HEK293T (cell line): ENCODE results near the gene SAXO1.

ENCODE experiments used
- CTCF ChIA-PET: fragments of 350-600 bp; formaldehyde crosslinking; extraction: SDS; loops from one replicate; lab custom pipeline; 2021; ENCODE audit warnings: antibody characterized with exemption, inconsistent platforms; lab: Yijun Ruan, JAX
- POLR2A ChIA-PET: fragments of 350-600 bp; formaldehyde crosslinking; extraction: SDS; loops from one replicate; lab custom pipeline; 2020; ENCODE audit warnings: antibody characterized with exemption, inconsistent platforms; lab: Yijun Ruan, JAX
- DNase-seq: peaks from one replicate; pipeline ENCODE4 v3.0.0; 2012; ENCODE audit warnings: mixed read lengths; ENCODE audit errors: extremely low spot score
- ARNT ChIP-seq: fragments of 450-650 bp; IDR thresholded peaks from 2 replicates; pipeline ENCODE4 v1.6.1; 2017; ENCODE audit warnings: mild to moderate bottlenecking
- BHLHE40 ChIP-seq: fragments of 450-650 bp; IDR thresholded peaks from 2 replicates; pipeline ENCODE4 v1.6.1; 2016; ENCODE audit warnings: mild to moderate bottlenecking, moderate library complexity, borderline replicate concordance
- CTBP1 ChIP-seq: fragments of 450-650 bp; IDR thresholded peaks from 2 replicates; pipeline ENCODE4 v1.6.1; 2016; ENCODE audit warnings: borderline replicate concordance
- ELF4 ChIP-seq: fragments of 450-650 bp; IDR thresholded peaks from 2 replicates; pipeline ENCODE4 v1.6.1; 2017; ENCODE audit warnings: antibody characterized with exemption
- FOXA1 ChIP-seq: fragments of 450-650 bp; IDR thresholded peaks from 2 replicates; pipeline ENCODE4 v1.6.1; 2016; ENCODE audit warnings: mild to moderate bottlenecking
- FOXK2 ChIP-seq: fragments of 450-650 bp; IDR thresholded peaks from 2 replicates; pipeline ENCODE4 v1.6.1; 2016; ENCODE audit warnings: mild to moderate bottlenecking
- FOXM1 ChIP-seq: fragments of 450-650 bp; IDR thresholded peaks from 2 replicates; pipeline ENCODE4 v1.6.1; 2017; ENCODE audit warnings: mild to moderate bottlenecking, borderline replicate concordance
- HDGF ChIP-seq: fragments of 450-650 bp; IDR thresholded peaks from 2 replicates; pipeline ENCODE4 v1.6.1; 2017; ENCODE audit warnings: antibody characterized with exemption, borderline replicate concordance
- L3MBTL2 ChIP-seq: fragments of 450-650 bp; conservative IDR thresholded peaks from 2 replicates; pipeline ENCODE4 v1.6.1; 2016; ENCODE audit warnings: mild to moderate bottlenecking
- LEF1 ChIP-seq: fragments of 450-650 bp; IDR thresholded peaks from 2 replicates; pipeline ENCODE4 v1.6.1; 2017; ENCODE audit warnings: mild to moderate bottlenecking, borderline replicate concordance
- NFRKB ChIP-seq: fragments of 450-650 bp; IDR thresholded peaks from 2 replicates; pipeline ENCODE4 v1.6.1; 2016; ENCODE audit warnings: mild to moderate bottlenecking, moderate library complexity
- PKNOX1 ChIP-seq: fragments of 450-650 bp; IDR thresholded peaks from 2 replicates; pipeline ENCODE4 v1.6.1; 2016
- SP1 ChIP-seq: fragments of 450-650 bp; IDR thresholded peaks from 2 replicates; pipeline ENCODE4 v1.6.1; 2017
- SUZ12 ChIP-seq: fragments of 450-650 bp; IDR thresholded peaks from 2 replicates; pipeline ENCODE4 v1.6.1; 2016; ENCODE audit warnings: mild to moderate bottlenecking
- TARDBP ChIP-seq: fragments of 450-650 bp; IDR thresholded peaks from 2 replicates; pipeline ENCODE4 v1.6.1; 2016
- ZNF384 ChIP-seq: fragments of 450-650 bp; IDR thresholded peaks from 2 replicates; pipeline ENCODE4 v1.6.1; 2016

Gene SAXO1

GRCh38 chr9:19048966-19049916, 16.2 kb upstream of the SAXO1 start, which contains the start of gene RRAGA:
TSS of gene RRAGA (plus strand) at chr9:19049427. CDS start at chr9:19049660, 233 bp downstream.
- peak; percentile 98 for DNase-seq
- ChIA-PET POLR2A (interaction anchor here (0.5 to 1.7 kb wide), 9 partner anchors 10 to 432 kb away, joined by 3 to 7 read pairs (median 3); partner anchors contain the start of genes RPS6 and SAXO1), CTCF (interaction anchor here (0.5 to 1.4 kb wide), 7 partner anchors 13 to 558 kb away, joined by 3 to 9 read pairs (median 5); no protein-coding TSS in a partner anchor)
- no peak for TF ChIP-seq BHLHE40
- peak; percentile 82 for TF ChIP-seq ELF4
- no peak for TF ChIP-seq FOXM1
- no peak for TF ChIP-seq HDGF
- TF ChIP-seq L3MBTL2, result peak; percentile 95

DNA sequence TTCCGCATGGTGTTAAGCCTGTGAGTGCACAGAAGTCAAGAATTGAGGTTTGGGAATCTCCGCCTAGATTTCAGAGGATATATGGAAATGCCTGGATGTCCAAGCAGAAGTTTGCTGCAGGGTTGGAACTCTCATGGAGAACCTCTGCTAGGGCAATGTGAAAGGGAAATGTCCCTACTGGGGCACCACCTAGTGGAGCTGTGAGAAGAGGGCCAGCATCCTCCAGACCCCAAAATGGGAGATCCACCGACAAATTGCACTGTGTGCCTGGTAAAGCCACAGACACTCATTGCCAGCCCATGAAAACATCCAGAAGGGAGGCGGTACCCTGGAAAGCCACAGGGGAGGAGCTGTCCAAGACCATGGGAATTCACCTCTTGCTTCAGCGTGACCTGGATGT, 3.6 kb upstream of the SAXO1 start:
- no peak for DNase-seq
- POLR2A ChIA-PET, result no interaction called here
- no peak for TF ChIP-seq TARDBP
- TF ChIP-seq ARNT, result no peak
- TF ChIP-seq FOXK2, result no peak
- no peak for TF ChIP-seq PKNOX1
- TF ChIP-seq CTBP1, result no peak
- no peak for TF ChIP-seq BHLHE40
- TF ChIP-seq L3MBTL2, result no peak
- TF ChIP-seq NFRKB, result no peak
- no peak for TF ChIP-seq HDGF
- no peak for TF ChIP-seq LEF1
- no peak for TF ChIP-seq SP1
- no peak for TF ChIP-seq FOXA1
- TF ChIP-seq FOXM1, result no peak
- no peak for TF ChIP-seq ZNF384
- CTCF ChIA-PET, result interaction anchor here (0.7 kb wide), 1 partner anchor 12 kb away, joined by 5 read pairs; no protein-coding TSS in a partner anchor

- TF ChIP-seq L3MBTL2 (no peak), BHLHE40 (no peak), TARDBP (no peak), CTBP1 (no peak), ZNF384 (no peak), ARNT (no peak), FOXM1 (no peak), NFRKB (no peak), FOXK2 (no peak), PKNOX1 (no peak), FOXA1 (no peak), SUZ12 (no peak), ELF4 (no peak), SP1 (no peak), LEF1 (no peak), HDGF (no peak)
- DNase-seq, result no peak
- POLR2A ChIA-PET, result no interaction called here
- CTCF ChIA-PET, result no interaction called here
Observed at GRCh38 chr9:19032406-19032805, 603 bp downstream of the SAXO1 start.

DNA sequence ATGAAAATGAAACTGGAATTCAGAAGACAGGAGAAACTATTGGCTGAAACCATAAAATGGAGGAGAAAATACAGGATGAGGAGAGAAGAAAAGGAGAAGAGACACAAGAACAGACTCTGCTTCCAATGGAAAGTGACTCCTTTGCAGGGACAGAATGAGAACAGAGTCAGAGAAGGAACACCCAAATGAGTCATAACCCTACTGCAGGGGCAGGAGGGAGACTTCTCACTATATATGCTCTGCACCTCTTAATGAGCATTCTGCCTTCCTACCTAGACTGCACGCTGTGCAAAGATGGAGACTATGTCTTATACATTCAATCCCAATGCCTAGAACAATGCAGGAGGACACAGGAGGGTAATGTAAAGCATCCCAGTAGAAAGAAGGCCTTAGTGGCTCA, 2.1 kb downstream of the SAXO1 start:
- no peak for DNase-seq
- ChIA-PET POLR2A (no interaction called here), CTCF (no interaction called here)
- TF ChIP-seq ARNT, result no peak
- TF ChIP-seq LEF1, result no peak
- TF ChIP-seq FOXM1, result no peak
- TF ChIP-seq HDGF, result no peak
- no peak for TF ChIP-seq L3MBTL2
- TF ChIP-seq SUZ12, result no peak
- TF ChIP-seq FOXK2, result no peak
- no peak for TF ChIP-seq CTBP1
- no peak for TF ChIP-seq BHLHE40
- no peak for TF ChIP-seq TARDBP

DNA sequence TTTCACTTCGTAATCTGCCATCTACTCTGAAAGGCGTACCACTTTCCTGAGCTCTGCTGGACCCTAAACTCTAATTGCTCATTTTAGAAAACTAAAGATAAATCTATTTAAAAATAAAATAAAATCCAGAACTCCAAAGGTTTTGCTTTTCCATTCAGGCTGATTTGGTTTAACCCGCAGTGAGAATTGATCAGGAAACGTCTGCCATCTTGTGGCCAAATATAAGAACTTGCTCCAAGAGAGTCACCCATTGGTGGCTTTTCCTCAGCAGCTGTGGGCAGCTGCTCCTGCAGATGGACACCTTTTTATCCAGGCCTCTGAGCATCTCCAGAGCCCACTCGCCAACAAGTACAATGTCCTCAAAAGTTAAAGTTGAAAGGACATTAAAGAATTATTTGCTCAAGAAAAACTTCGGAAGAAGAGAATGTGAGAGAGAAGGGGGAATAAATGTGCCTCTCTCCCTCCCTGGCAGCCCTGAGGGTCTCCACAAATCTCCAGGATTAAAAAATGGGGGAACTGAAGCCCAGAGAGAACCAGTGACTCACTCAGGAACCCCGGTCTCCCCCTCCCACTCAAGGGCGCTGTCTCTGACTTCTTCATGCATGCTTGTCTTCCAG, 4.1 kb downstream of the SAXO1 start:
- ChIA-PET CTCF (interaction anchor here (0.6 to 1.0 kb wide), 6 partner anchors 11 to 815 kb away, joined by 3 to 4 read pairs (median 4); no protein-coding TSS in a partner anchor), POLR2A (no interaction called here)
- DNase-seq, result peak; percentile 86
- no peak for TF ChIP-seq ARNT
- TF ChIP-seq ZNF384, result no peak
- TF ChIP-seq ELF4, result no peak
- no peak for TF ChIP-seq L3MBTL2
- no peak for TF ChIP-seq HDGF
- no peak for TF ChIP-seq LEF1
- no peak for TF ChIP-seq CTBP1
- no peak for TF ChIP-seq FOXK2
- TF ChIP-seq BHLHE40, result no peak

- CTCF ChIA-PET, result no interaction called here
Observed at GRCh38 chr9:19027825-19028224, 5.2 kb downstream of the SAXO1 start.

More at GRCh38 chr9:19027825-19028224, 5.2 kb downstream of the SAXO1 start:
- TF ChIP-seq HDGF, result no peak
- POLR2A ChIA-PET, result no interaction called here
- no peak for DNase-seq
